IgD-negative memory B cell (primary cell): ENCODE data around the gene SLAMF9. TPM values are rescaled to one million over a fixed set of nuclear protein-coding genes. Genes with fewer than 3 reads are reported as not detected.
A peak's percentile ranks its signal among the peaks of the same experiment; 100 is the strongest.

Experiments used
- H3K27ac Mint-ChIP-seq, 3 donors: one replicate each; pipeline ENCODE4 v1.8.0; 2020 to 2022; ENCODE audit warnings: mild to moderate bottlenecking in 3 of 3, mixed read lengths in 3 of 3, moderate library complexity in 1 of 3
- H3K27me3 Mint-ChIP-seq: one replicate; pipeline ENCODE4 v1.8.0; 2021; ENCODE audit warnings: mixed read lengths
- H3K36me3 Mint-ChIP-seq: one replicate; pipeline ENCODE4 v1.8.0; 2020; ENCODE audit warnings: mild to moderate bottlenecking, mixed read lengths
- H3K4me1 Mint-ChIP-seq, 3 donors: one replicate each; pipeline ENCODE4 v1.8.0; 2020 to 2022; ENCODE audit warnings: mixed read lengths in 3 of 3, mild to moderate bottlenecking in 1 of 3
- H3K4me3 Mint-ChIP-seq, 4 donors: one replicate each; pipeline ENCODE4 v1.8.0; 2020 to 2022; ENCODE audit warnings: mild to moderate bottlenecking in 4 of 4, mixed read lengths in 4 of 4, moderate library complexity in 3 of 4
- H3K9me3 Mint-ChIP-seq, 3 donors: one replicate each; pipeline ENCODE4 v1.8.0; 2020 to 2021; ENCODE audit warnings: mixed read lengths in 3 of 3, mild to moderate bottlenecking in 1 of 3
- polyA plus RNA-seq: library from polyadenylated mRNA; unstranded; fragments of 300-500 nt; fragmentation: Illumina TruSeq; gene quantifications from one replicate; pipeline ENCODE4 v1.2.3, GENCODE V29; 2021

SLAMF9 gene
- polyA plus RNA-seq, 1 donor from 2014 or later = not detected

- peaks cover 22% of the 10 kb centered on the region for H3K27me3 Mint-ChIP-seq
- H3K4me3 Mint-ChIP-seq = no peak overlapping the region
- H3K4me1 Mint-ChIP-seq = no peaks in the 10 kb centered on the region
- peaks cover 0 to 2% (median 0%) of the 10 kb centered on the region in 3 donors for H3K9me3 Mint-ChIP-seq
- no peaks in the 10 kb centered on the region for H3K36me3 Mint-ChIP-seq
- H3K27ac Mint-ChIP-seq = no peak overlapping the region
These were observed 29.6 kb upstream of the SLAMF9 start for GRCh38 chr1:159983681-159984080.

- Mint-ChIP-seq H3K27ac (peak overlapping the region in 1 of 3 donors; percentile 5), H3K9me3 (no peaks in the 10 kb centered on the region), H3K27me3 (peaks cover 21% of the 10 kb centered on the region), H3K36me3 (no peaks in the 10 kb centered on the region), H3K4me1 (no peaks in the 10 kb centered on the region), H3K4me3 (no peak overlapping the region)
These were observed 28.2 kb upstream of the SLAMF9 start for GRCh38 chr1:159982280-159982679.

DNA sequence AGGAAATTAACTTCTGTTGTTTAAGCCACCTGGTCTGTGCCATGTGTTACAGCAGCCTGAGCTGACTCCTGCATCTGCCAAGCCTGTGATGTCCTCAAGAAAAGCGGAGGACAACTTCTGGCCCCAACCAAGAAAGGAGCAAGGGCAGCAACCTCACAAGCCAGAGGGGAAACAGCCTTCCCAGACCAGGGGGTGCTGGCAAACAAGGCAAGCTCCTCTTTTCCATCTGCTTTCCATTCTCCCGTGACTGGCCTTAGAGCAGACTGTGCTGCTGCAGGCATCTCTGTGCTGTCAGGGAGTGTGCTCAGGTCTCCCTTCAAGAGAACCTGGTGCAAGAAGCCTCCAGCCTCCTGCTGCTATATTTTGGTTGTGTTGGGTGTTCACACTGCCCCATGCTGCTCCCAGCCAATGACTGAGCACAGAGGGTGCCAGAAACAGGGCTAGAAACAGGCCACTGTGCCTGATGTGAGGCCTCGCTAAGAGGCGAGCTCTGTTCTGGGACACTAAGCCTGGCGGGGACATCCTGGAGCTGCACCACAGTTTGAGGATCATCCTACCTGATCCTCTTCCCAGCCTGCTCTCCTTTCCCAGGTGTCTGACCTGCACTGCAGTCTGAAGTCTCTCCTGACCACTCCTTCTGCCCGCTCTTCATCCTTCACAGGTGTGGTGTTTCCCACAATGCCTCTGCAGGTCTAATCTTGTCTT is 27.5 kb upstream of the SLAMF9 start:
- Mint-ChIP-seq H3K27me3 (peaks cover 18% of the 10 kb centered on the region), H3K4me3 (no peak overlapping the region), H3K27ac (peak overlapping the region in 1 of 3 donors; percentile 5), H3K36me3 (no peaks in the 10 kb centered on the region), H3K9me3 (no peaks in the 10 kb centered on the region), H3K4me1 (no peaks in the 10 kb centered on the region)

DNA sequence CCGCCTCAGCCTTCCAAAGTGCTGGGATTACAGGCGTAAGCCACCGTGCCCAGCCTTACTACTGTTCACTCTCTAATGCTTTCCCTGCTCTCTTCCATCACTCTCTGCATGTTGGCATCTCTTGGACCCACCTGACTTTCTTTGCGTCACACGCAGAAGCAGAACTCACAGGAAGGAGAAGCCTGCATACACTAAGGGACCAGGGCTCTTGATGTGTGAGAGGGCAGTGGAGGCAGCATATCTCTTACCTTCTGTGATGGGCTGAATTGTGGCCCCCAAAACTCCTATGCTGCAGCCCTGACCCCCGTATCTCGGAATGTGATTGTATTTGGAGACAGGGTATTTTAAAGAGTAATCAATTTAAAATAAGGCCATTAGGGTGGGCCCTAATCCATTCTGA is 26.7 kb upstream of the SLAMF9 start:
- H3K27ac Mint-ChIP-seq = no peak overlapping the region
- no peaks in the 10 kb centered on the region for H3K36me3 Mint-ChIP-seq
- no peaks in the 10 kb centered on the region for H3K9me3 Mint-ChIP-seq
- peaks cover 18% of the 10 kb centered on the region for H3K27me3 Mint-ChIP-seq
- no peaks in the 10 kb centered on the region for H3K4me1 Mint-ChIP-seq
- H3K4me3 Mint-ChIP-seq = no peak overlapping the region

- Mint-ChIP-seq H3K4me1 (no peaks in the 10 kb centered on the region), H3K9me3 (no peaks in the 10 kb centered on the region), H3K27me3 (peaks cover 14% of the 10 kb centered on the region), H3K36me3 (no peaks in the 10 kb centered on the region), H3K4me3 (no peak overlapping the region), H3K27ac (no peak overlapping the region)
These were observed 26.0 kb upstream of the SLAMF9 start for GRCh38 chr1:159980076-159980475.

DNA sequence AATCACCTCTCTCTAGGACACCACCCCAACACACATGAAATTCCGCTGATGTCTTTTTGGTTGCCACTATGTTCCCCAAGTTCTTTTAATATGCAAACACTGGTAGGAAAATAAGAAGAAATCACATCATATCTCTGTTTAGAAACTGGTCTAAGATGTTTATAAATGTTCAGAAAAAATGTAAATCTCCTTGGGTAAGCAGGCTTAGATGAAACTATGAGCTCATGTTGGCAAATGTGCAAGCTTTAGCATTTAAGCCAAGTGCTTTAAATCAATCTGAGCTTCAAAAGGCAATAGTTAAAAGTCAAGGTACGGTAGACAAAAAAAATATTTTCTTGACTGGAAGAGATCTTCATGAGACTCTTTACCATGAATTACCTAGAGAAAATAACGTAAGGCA is 25.2 kb upstream of the SLAMF9 start:
- Mint-ChIP-seq H3K4me3 (no peak overlapping the region), H3K4me1 (no peaks in the 10 kb centered on the region), H3K27me3 (peaks cover 13% of the 10 kb centered on the region), H3K36me3 (no peaks in the 10 kb centered on the region), H3K9me3 (no peaks in the 10 kb centered on the region), H3K27ac (no peak overlapping the region)

DNA sequence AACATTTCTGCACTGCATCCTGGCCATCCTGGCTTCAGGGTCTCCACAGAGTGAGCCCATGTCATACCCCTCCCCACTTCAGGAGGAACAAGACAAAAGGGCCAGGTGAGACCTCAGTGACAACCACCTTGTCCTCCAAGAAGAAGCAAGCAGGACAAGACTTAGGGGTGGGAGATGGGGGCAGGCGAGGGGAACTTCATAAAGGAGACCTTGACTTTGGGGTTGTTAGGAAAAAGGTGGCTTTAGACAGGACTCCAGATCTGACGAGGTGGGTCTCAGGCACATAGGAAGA is 24.0 kb upstream of the SLAMF9 start:
- no peaks in the 10 kb centered on the region for H3K36me3 Mint-ChIP-seq
- no peak overlapping the region for H3K4me3 Mint-ChIP-seq

DNA sequence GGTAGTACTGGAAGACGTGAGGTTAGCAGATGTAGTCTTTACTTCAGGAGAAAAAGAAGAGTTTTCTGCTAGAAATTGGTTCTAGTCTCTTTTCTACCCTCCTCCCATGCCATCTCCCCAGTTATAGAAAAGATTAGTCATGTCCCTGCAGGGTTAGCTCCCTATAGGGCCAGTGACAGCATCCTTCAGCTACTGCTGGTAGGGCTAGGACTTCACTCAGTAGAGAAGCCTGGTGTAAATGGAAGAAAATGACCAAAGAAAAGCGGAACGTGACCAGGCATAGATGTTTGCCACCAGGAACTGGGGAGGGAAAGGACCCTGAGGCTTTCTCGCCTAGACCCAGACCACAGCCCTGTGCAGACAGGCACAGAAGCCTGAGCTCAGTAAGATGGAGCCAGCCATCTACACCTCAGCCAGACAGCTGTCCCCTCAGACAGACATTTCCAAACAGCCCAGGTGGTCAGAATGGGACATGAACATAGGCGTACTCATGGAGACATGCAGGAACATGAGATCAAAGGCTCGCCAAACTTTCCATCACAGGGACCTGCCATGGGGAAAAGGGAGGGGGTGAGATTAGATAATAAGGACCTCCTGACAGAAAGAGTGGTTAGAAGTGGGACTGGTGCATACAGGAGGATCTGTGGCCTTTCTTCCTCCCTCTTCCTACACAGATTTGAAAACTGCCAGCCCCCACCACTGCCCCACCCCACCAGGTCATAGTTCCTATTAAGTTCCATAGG is 23.5 kb upstream of the SLAMF9 start:
- H3K4me1 Mint-ChIP-seq = no peaks in the 10 kb centered on the region

More for the DNA sequence above, 24.0 kb upstream of the SLAMF9 start:
- Mint-ChIP-seq H3K27ac (no peak overlapping the region), H3K4me1 (no peaks in the 10 kb centered on the region), H3K27me3 (peaks cover 8% of the 10 kb centered on the region), H3K9me3 (no peaks in the 10 kb centered on the region)

DNA sequence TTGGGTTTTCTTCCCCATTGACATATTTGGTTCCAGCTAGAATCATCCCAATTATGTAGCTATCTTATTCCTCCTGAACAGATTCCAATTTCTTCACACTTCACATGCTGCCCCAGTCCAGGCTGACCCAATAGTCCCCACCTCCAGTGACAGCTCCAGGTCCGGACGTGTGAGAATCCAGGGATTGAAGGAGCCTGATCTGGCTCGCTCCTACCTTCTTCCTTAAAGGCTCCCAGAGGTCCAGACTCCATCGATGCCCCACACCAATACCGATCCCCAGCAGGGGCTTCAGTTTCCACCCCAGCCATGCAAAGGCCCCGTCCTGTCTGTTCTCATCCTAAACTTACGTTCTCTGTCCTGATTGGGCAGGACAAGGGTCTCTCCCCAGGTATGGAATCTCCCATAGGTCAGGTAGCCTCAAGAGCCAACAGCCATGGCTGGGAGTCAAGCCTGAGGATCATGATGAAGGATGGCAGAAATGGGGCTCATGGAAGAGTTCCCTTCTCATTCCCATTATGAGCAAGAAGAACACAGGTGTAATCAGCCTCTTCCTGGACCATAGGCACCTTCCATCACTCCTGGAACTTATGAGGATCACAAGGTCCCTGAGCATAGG is 20.4 kb upstream of the SLAMF9 start:
- H3K36me3 Mint-ChIP-seq = no peaks in the 10 kb centered on the region
- no peaks in the 10 kb centered on the region for H3K9me3 Mint-ChIP-seq
- H3K27ac Mint-ChIP-seq = no peak overlapping the region
- H3K4me1 Mint-ChIP-seq = no peaks in the 10 kb centered on the region
- peaks cover 4% of the 10 kb centered on the region for H3K27me3 Mint-ChIP-seq
- H3K4me3 Mint-ChIP-seq = no peak overlapping the region

More for the DNA sequence above, 23.5 kb upstream of the SLAMF9 start:
- H3K4me3 Mint-ChIP-seq = no peak overlapping the region
- no peak overlapping the region for H3K27ac Mint-ChIP-seq
- H3K27me3 Mint-ChIP-seq = peaks cover 8% of the 10 kb centered on the region
- H3K9me3 Mint-ChIP-seq = no peaks in the 10 kb centered on the region
- no peaks in the 10 kb centered on the region for H3K36me3 Mint-ChIP-seq

DNA sequence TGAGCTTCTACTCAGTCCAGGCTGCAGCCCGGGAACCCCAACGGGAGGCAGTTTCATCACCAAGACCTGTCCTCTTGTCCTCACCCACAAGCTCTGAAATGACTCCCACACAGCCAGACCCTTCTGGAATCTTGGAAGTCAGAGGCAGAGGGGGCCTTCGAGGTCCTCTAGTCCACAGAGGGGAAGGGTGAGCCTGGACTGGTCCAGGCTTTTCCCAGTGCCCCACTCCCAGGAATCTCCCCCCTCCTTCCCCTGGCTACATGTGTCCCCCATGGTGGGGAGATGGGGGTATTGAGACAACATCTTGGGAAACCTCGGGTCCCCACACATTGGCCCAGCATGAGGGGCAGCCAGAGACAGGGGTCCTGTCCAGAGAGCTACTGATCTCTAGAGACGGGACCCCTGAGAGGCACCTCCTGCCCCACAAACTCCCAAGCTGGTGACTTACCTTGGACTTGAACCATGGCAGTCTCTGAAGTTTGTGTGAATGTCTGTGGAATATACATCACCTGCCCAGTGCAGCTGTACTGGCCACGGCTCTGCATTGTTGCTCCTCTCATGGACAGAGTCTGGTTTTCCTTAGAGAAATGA is 19.4 kb upstream of the SLAMF9 start:
- Mint-ChIP-seq H3K36me3 (no peaks in the 10 kb centered on the region), H3K4me3 (no peak overlapping the region), H3K4me1 (no peaks in the 10 kb centered on the region), H3K9me3 (no peaks in the 10 kb centered on the region), H3K27ac (no peak overlapping the region), H3K27me3 (peaks cover 4% of the 10 kb centered on the region)

DNA sequence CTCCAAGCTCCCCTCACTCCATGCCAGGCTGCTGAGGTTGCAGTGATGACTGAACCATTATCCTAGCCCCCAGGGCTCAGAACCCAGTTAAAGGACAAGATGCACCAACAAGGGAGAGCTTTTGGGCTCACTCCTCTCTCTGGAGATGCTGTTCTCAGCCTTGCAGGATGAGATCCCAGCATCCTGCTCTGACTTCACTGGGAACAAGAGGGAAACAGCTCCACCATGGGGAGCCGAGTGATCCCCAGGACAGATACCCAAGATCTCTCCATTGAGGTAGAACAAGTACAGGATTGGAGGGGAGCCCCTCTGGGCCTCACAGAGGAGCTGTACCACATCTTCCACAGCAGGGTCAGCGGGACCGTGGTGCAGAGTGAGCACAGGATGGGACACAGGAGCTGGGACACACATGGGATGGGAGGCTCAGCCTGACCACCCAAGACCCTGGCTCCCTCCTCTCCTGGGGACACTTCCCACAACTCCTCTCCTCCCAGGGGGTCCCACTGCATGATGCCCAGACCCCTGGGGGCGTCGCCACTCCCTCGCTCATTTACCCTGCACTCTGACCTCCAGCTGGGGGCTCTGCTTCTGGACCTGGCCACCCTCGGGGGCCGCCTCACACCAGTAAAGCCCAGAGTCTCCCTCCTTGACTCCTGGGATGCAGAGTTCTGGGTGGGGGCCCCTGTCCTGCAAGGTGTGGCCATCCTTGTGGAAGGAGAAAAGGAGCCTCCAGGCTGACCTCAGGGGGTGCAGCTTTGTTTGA is 18.6 kb upstream of the SLAMF9 start:
- Mint-ChIP-seq H3K4me1 (no peaks in the 10 kb centered on the region), H3K4me3 (no peak overlapping the region), H3K27ac (no peak overlapping the region), H3K27me3 (peaks cover 7% of the 10 kb centered on the region), H3K36me3 (no peaks in the 10 kb centered on the region), H3K9me3 (no peaks in the 10 kb centered on the region)

GRCh38 chr1:159970932-159971342 is 16.9 kb upstream of the SLAMF9 start:
- H3K36me3 Mint-ChIP-seq = no peaks in the 10 kb centered on the region
- no peak overlapping the region for H3K4me3 Mint-ChIP-seq
- peaks cover 9% of the 10 kb centered on the region for H3K27me3 Mint-ChIP-seq
- no peak overlapping the region for H3K27ac Mint-ChIP-seq
- no peaks in the 10 kb centered on the region for H3K9me3 Mint-ChIP-seq
- no peaks in the 10 kb centered on the region for H3K4me1 Mint-ChIP-seq

- peak overlapping the region in 1 of 3 donors; percentile 12 for H3K27ac Mint-ChIP-seq
- no peaks in the 10 kb centered on the region for H3K4me1 Mint-ChIP-seq
- H3K27me3 Mint-ChIP-seq = peaks cover 9% of the 10 kb centered on the region
- H3K9me3 Mint-ChIP-seq = no peaks in the 10 kb centered on the region
- no peak overlapping the region for H3K4me3 Mint-ChIP-seq
- H3K36me3 Mint-ChIP-seq = no peaks in the 10 kb centered on the region
These were observed 14.9 kb upstream of the SLAMF9 start for GRCh38 chr1:159968901-159969300.

GRCh38 chr1:159965263-159965662 is 11.2 kb upstream of the SLAMF9 start:
- no peak overlapping the region for H3K27ac Mint-ChIP-seq
- H3K4me1 Mint-ChIP-seq = no peaks in the 10 kb centered on the region
- H3K36me3 Mint-ChIP-seq = no peaks in the 10 kb centered on the region
- H3K9me3 Mint-ChIP-seq = no peaks in the 10 kb centered on the region
- no peak overlapping the region for H3K4me3 Mint-ChIP-seq
- H3K27me3 Mint-ChIP-seq = peaks cover 10% of the 10 kb centered on the region

DNA sequence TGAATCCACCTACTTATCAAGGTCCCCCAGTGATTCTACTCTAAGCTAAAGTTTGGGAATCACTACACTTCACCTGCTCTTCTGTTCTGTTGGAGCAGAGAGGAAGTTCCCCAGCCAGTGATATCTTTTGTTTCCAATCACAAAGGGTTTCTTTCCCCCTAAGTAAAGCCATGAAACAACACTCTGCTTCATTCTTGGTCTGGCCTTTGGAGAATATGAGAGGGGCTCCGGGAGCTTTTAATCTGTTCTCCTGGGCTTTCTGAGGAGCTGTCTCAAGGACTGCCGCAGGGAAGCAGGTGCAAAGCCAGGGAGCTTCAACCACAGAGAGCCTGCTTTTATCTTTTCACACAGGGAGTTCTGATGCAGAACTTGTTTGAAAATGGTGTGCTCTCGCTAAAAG is 10.1 kb upstream of the SLAMF9 start:
- Mint-ChIP-seq H3K27me3 (peaks cover 10% of the 10 kb centered on the region), H3K4me1 (no peaks in the 10 kb centered on the region), H3K9me3 (no peaks in the 10 kb centered on the region), H3K4me3 (no peak overlapping the region), H3K27ac (no peak overlapping the region), H3K36me3 (no peaks in the 10 kb centered on the region)
